ENCODE results near the gene LRMDA. TPM values are rescaled to one million over a fixed set of nuclear protein-coding genes. Genes with fewer than 3 reads are reported as not detected.

Gene LRMDA
- not detected in 2 replicates for total RNA-seq (2013; cell fraction: nucleolus; rRNA removed)
- total RNA-seq (2014; rRNA removed) (1.3 TPM in 1 of 2 replicates, not detected in the other), total RNA-seq (2014; rRNA removed; fragmentation: Illumina TruSeq; extraction: Trizol) (0.45 and 0.83 TPM in 2 replicates), total RNA-seq (2021) (not detected in 2 replicates), polyA plus RNA-seq (2011; rRNA removed) (0.54 TPM in 1 of 2 replicates, not detected in the other), polyA plus RNA-seq (2014; fragmentation: Illumina TruSeq; extraction: Trizol) (0.26 and 0.87 TPM in 2 replicates), polyA plus RNA-seq (2014; fragmentation: Nextera tagmentation; extraction: Ambion mirVana) (under 1 TPM in 1 of 2 experiments, not detected in 1; 0.07 TPM), polyA plus RNA-seq (2014; rRNA removed) (0.13 and 0.22 TPM in 2 replicates), polyA plus RNA-seq (2016; fragmentation: Nextera tagmentation; extraction: Ambion mirVana) (under 1 TPM in 1 of 2 experiments, not detected in 1; 0.32 TPM), polyA minus RNA-seq (2011; rRNA and poly(A)+ RNA removed) (0.15 and 0.22 TPM in 2 replicates), Bru-seq, nascent RNA (percentile 41 among the genes with signal in this experiment), BruChase-seq, experiment 1, labeled RNA remaining after a 6-hour chase (percentile 51 among the genes with signal in this experiment), BruChase-seq, experiment 2, labeled RNA remaining after a 2-hour chase (percentile 53 among the genes with signal in this experiment)
- not detected for polyA plus RNA-seq (2011; ENCODE audit: low read depth)
- 0.07 and 0.10 TPM in 2 replicates for polyA plus RNA-seq (2011; cell fraction: cytosol; rRNA removed)
- polyA plus RNA-seq (2011; cell fraction: nucleus; rRNA removed) = not detected in 2 replicates
- 0.31 and 1.7 TPM in 2 replicates for polyA plus RNA-seq (2012)
- polyA minus RNA-seq (2011; cell fraction: cytosol; rRNA and poly(A)+ RNA removed) = not detected in 2 replicates
- polyA minus RNA-seq (2011; cell fraction: nucleus; rRNA and poly(A)+ RNA removed) = 0.48 TPM in 2 replicates
- long read RNA-seq, experiment 1 = 0 reads
- long read RNA-seq, experiment 2, partial matches to known transcripts = 1 of 8 reads
- long read RNA-seq, experiment 2, other reads (novel, unspliced or antisense) = 7 of 8 reads

GRCh38 chr10:75431180-75432111, at the start of gene LRMDA:
Gene LRMDA (plus strand): TSS chr10:75431624.
- Histone ChIP-seq H3K4me2 (ENCODE audit: control insufficient read depth, insufficient read depth) (no peak within 1 kb of the TSS), H3K9me3 (replicated peaks; ENCODE audit: control insufficient read depth, insufficient read depth, low read length) (no peaks in the 10 kb centered on the region), H3K9ac (ENCODE audit: control insufficient read depth, insufficient read depth, low read length) (no peak within 1 kb of the TSS), H4K20me1 (ENCODE audit: control insufficient read depth, insufficient read depth) (no peaks in the 10 kb centered on the region), H3K27ac (ENCODE audit: control insufficient read depth, insufficient read depth) (no peak within 1 kb of the TSS), H3K36me3 (ENCODE audit: control insufficient read depth in 2 of 2, insufficient read depth in 2 of 2, low read length in 1 of 2) (no peaks in the 10 kb centered on the region), H3K79me2 (ENCODE audit: control insufficient read depth, insufficient read depth, low read length) (no peaks in the 10 kb centered on the region), H3K4me3 (no peak within 1 kb of the TSS), H3K27me3 (replicated peaks in 1 of 2; ENCODE audit: control insufficient read depth in 2 of 2, insufficient read depth in 2 of 2, low read length in 1 of 2) (peaks cover 0 to 12% of the 10 kb centered on the region in 2 experiments; a peak in 2 of 4 replicates), H3K4me1 (ENCODE audit: control insufficient read depth, insufficient read depth, low read length) (no peaks in the 10 kb centered on the region), H2AFZ (ENCODE audit: control insufficient read depth, low read depth, low read length) (no peak within 1 kb of the TSS)
- 33% methylated on average over 56 of the region's 82 CpGs for WGBS (ENCODE audit: insufficient coverage, insufficient replicate concordance, low lambda C conversion rate, missing lambda C conversion rate)
- intact Hi-C loops (cut with micrococcal nuclease; ENCODE audit: unreplicated experiment) (no loop called here), in situ Hi-C loops (cut with MboI) (no loop called here)
- BruUV-seq (replicated peaks) = no TSS peak
- RAD21 ChIA-PET (ENCODE audit: unreplicated experiment) = interaction anchor here (1.0 to 2.9 kb wide), 4 partner anchors 55 to 341 kb away, joined by 3 to 13 read pairs (median 4); no protein-coding TSS in a partner anchor
- POLR2A ChIA-PET = interaction anchor here (0.6 to 1.5 kb wide), 6 partner anchors 14 to 597 kb away, joined by 3 to 5 read pairs (median 3); partner anchors contain the start of gene ZNF503
- FAIRE-seq (no peak), DNase-seq (ENCODE audit: low read depth, low spot score) (no peak), ATAC-seq (peak; percentile 64)
- SMC1A ChIA-PET (ENCODE audit: uncharacterized antibody, unreplicated experiment) = interaction anchor here (1.0 to 4.1 kb wide), 6 partner anchors 10 to 138 kb away, joined by 3 to 21 read pairs (median 7); partner anchors contain the start of gene ZNF503
- CTCF ChIA-PET = interaction anchor here (1.3 to 1.6 kb wide), 2 partner anchors 15 to 29 kb away, joined by 3 to 4 read pairs; no protein-coding TSS in a partner anchor
- TF ChIP-seq IRF4 (IDR thresholded peaks at IDR 0.05; ENCODE audit: low read depth, low read length) = no peak
- peak; percentile 58; the same call in 1 of the 2 replicates for TF ChIP-seq GATAD2B (conservative IDR thresholded peaks at IDR 0.05; ENCODE audit: low read depth)
- TF ChIP-seq SPI1 (IDR thresholded peaks at IDR 0.05; ENCODE audit: borderline replicate concordance, insufficient read depth, low read depth, low read length) = no peak
- peak in 1 of 2 experiments; percentile 40; a peak in 1 of 4 replicates for TF ChIP-seq BHLHE40 (IDR thresholded peaks at IDR 0.05; ENCODE audit: borderline replicate concordance in 1 of 2, low read depth in 2 of 2, low read length in 1 of 2)
- no peak for TF ChIP-seq RCOR1 (conservative IDR thresholded peaks at IDR 0.05; ENCODE audit: low read depth, low read length)
- no peak for TF ChIP-seq HCFC1 (IDR thresholded peaks at IDR 0.05; ENCODE audit: low read length)
- no peak for TF ChIP-seq ZSCAN29 (IDR thresholded peaks at IDR 0.05)
- no peak for TF ChIP-seq MTA2 (IDR thresholded peaks at IDR 0.05; ENCODE audit: low read depth)
- TF ChIP-seq RAD21 (IDR thresholded peaks at IDR 0.05; ENCODE audit: insufficient read depth, low read depth, low read length) = no peak
- TF ChIP-seq IKZF1 (conservative IDR thresholded peaks at IDR 0.05) = peak; percentile 37; the same call in 1 of the 2 replicates
- TF ChIP-seq, protein P1, sequence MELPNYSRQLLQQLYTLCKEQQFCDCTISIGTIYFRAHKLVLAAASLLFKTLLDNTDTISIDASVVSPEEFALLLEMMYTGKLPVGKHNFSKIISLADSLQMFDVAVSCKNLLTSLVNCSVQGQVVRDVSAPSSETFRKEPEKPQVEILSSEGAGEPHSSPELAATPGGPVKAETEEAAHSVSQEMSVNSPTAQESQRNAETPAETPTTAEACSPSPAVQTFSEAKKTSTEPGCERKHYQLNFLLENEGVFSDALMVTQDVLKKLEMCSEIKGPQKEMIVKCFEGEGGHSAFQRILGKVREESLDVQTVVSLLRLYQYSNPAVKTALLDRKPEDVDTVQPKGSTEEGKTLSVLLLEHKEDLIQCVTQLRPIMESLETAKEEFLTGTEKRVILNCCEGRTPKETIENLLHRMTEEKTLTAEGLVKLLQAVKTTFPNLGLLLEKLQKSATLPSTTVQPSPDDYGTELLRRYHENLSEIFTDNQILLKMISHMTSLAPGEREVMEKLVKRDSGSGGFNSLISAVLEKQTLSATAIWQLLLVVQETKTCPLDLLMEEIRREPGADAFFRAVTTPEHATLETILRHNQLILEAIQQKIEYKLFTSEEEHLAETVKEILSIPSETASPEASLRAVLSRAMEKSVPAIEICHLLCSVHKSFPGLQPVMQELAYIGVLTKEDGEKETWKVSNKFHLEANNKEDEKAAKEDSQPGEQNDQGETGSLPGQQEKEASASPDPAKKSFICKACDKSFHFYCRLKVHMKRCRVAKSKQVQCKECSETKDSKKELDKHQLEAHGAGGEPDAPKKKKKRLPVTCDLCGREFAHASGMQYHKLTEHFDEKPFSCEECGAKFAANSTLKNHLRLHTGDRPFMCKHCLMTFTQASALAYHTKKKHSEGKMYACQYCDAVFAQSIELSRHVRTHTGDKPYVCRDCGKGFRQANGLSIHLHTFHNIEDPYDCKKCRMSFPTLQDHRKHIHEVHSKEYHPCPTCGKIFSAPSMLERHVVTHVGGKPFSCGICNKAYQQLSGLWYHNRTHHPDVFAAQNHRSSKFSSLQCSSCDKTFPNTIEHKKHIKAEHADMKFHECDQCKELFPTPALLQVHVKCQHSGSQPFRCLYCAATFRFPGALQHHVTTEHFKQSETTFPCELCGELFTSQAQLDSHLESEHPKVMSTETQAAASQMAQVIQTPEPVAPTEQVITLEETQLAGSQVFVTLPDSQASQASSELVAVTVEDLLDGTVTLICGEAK (IDR thresholded peaks at IDR 0.05; ENCODE audit: borderline replicate concordance) = no peak
- no peak for TF ChIP-seq SMC3 (IDR thresholded peaks at IDR 0.05; ENCODE audit: borderline replicate concordance, low read length)
- TF ChIP-seq NR2F1 (conservative IDR thresholded peaks at IDR 0.05) = peak; percentile 40; the same call in 1 of the 2 replicates

All from GM12878 (cell line).